ENCODE measurements around the gene PTPRN. TPM values are rescaled to one million over a fixed set of nuclear protein-coding genes. Genes with fewer than 3 reads are reported as not detected.
"Not testable (repeated sequence)": the region's sequence is repeated elsewhere in the genome, so short reads cannot be mapped to it uniquely, and the experiment has no call there.

PTPRN gene
- total and polyA plus RNA-seq, 2 donors (not counting 3 experiments of a cell fraction or from before 2014, with no cell fraction given): not detected

DNA sequence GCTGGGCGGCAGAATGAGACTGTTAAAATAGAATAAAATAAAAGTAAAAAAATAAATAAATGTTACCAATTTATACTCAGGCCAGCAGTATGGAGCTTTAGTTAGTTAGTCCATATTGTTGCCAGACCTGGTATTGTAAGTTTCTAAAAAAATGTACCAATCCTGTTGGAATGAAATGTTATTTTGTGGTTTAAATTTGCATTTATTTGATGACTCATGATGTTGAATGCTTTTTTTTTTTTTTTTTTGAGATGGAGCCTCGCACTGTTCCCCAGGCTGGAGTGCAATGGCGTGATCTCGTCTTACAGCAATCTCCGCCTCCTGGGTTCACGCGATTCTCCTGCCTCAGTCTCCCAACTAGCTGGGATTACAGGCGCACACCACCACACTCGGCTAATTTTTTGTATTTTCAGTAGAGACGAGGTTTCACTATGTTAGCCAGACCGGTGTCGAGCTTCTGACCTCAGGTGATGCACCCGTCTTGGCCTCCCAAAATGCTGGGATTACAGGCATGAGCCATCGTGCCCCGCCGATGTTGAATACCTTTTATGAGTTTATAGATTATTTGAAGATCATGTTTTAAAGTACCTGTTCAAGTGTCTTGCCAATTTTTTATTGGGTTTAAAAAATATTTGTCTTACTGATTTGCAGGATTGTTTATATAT is 5.7 kb upstream of the PTPRN start:
- no peak overlapping the region for H3K27ac ChIP-seq (ENCODE audit: insufficient read depth, low read depth, low read length)
- FAIRE-seq: no peak
- no peaks in the 10 kb centered on the region for H3K79me2 ChIP-seq (ENCODE audit: control insufficient read depth, insufficient read depth, low read length)
- no peak overlapping the region for H3K4me2 ChIP-seq (ENCODE audit: insufficient read depth, low read length)
- H3K9me1 ChIP-seq (replicated peaks; ENCODE audit: control insufficient read depth, extremely low read depth, insufficient read depth, low read length): no peaks in the 10 kb centered on the region
- intact Hi-C loops (cut with micrococcal nuclease) (no loop called here), dilution Hi-C loops (cut with MboI; ENCODE audit: extremely low pct_ligation_motif_present, low sequenced_read_pairs) (no loop called here)
- TF ChIP-seq MYC (IDR thresholded peaks at IDR 0.05; ENCODE audit: low read depth, low read length) (no peak), POLR2AphosphoS5 (IDR thresholded peaks at IDR 0.05; ENCODE audit: insufficient read depth, low read depth, low read length) (no peak), POLR2A (IDR thresholded peaks at IDR 0.05; ENCODE audit: low read depth, low read length) (no peak), FOS (IDR thresholded peaks at IDR 0.05; ENCODE audit: borderline replicate concordance, insufficient read depth, low read length) (no peak), JUN (IDR thresholded peaks at IDR 0.05; ENCODE audit: borderline replicate concordance, insufficient read depth, insufficient read length, low read depth) (no peak), EZH2 (IDR thresholded peaks at IDR 0.05; ENCODE audit: borderline replicate concordance, low read depth, low read length, severe bottlenecking) (no peak), GATA2 (IDR thresholded peaks at IDR 0.05; ENCODE audit: insufficient read depth, insufficient read length, low read depth, low read length) (no peak)
- TF ChIP-seq, protein P1, sequence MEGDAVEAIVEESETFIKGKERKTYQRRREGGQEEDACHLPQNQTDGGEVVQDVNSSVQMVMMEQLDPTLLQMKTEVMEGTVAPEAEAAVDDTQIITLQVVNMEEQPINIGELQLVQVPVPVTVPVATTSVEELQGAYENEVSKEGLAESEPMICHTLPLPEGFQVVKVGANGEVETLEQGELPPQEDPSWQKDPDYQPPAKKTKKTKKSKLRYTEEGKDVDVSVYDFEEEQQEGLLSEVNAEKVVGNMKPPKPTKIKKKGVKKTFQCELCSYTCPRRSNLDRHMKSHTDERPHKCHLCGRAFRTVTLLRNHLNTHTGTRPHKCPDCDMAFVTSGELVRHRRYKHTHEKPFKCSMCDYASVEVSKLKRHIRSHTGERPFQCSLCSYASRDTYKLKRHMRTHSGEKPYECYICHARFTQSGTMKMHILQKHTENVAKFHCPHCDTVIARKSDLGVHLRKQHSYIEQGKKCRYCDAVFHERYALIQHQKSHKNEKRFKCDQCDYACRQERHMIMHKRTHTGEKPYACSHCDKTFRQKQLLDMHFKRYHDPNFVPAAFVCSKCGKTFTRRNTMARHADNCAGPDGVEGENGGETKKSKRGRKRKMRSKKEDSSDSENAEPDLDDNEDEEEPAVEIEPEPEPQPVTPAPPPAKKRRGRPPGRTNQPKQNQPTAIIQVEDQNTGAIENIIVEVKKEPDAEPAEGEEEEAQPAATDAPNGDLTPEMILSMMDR (IDR thresholded peaks at IDR 0.05; ENCODE audit: extremely low read depth in 1 of 2, insufficient read depth in 1 of 2, low read depth in 1 of 2, low read length in 2 of 2): no peak
- TF ChIP-seq, protein P2, sequence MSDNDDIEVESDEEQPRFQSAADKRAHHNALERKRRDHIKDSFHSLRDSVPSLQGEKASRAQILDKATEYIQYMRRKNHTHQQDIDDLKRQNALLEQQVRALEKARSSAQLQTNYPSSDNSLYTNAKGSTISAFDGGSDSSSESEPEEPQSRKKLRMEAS (IDR thresholded peaks at IDR 0.05; ENCODE audit: insufficient read depth, insufficient read length): no peak
- CTCF ChIA-PET: interaction anchor here (0.7 to 2.1 kb wide), 2 partner anchors 20 to 36 kb away, joined by 3 to 5 read pairs; partner anchors contain the start of gene DNAJB2
- no peak overlapping the region for H3K4me3 ChIP-seq (replicated peaks in 1 of 3; ENCODE audit: insufficient read depth in 1 of 3, low read depth in 1 of 3, low read length in 3 of 3)
- no peak overlapping the region for H2AFZ ChIP-seq (ENCODE audit: low read depth, low read length)
- DNase-seq (ENCODE audit: low read depth, low spot score): no peak
- no TSS peak for BruUV-seq (replicated peaks)
- no peaks in the 10 kb centered on the region for H4K20me1 ChIP-seq (replicated peaks; ENCODE audit: control insufficient read depth, extremely low read depth, insufficient read depth, low read length)
- no peaks in the 10 kb centered on the region for H3K36me3 ChIP-seq (ENCODE audit: control insufficient read depth in 2 of 2, extremely low read depth in 1 of 2, insufficient read depth in 2 of 2, low read length in 2 of 2)
- no peaks in the 10 kb centered on the region for H3K9me3 ChIP-seq (replicated peaks; ENCODE audit: control insufficient read depth, insufficient read depth, low read length)
- H3K4me1 ChIP-seq (ENCODE audit: control insufficient read depth, extremely low read depth, insufficient read depth, low read length): no peaks in the 10 kb centered on the region
- POLR2A ChIA-PET: no interaction called here
- H3K9ac ChIP-seq (replicated peaks; ENCODE audit: extremely low read depth, insufficient read depth, low read length): no peak overlapping the region
- peaks cover 0 to 2% of the 10 kb centered on the region in 2 experiments for H3K27me3 ChIP-seq (ENCODE audit: control insufficient read depth in 2 of 2, insufficient read depth in 2 of 2, low read length in 2 of 2)

DNA sequence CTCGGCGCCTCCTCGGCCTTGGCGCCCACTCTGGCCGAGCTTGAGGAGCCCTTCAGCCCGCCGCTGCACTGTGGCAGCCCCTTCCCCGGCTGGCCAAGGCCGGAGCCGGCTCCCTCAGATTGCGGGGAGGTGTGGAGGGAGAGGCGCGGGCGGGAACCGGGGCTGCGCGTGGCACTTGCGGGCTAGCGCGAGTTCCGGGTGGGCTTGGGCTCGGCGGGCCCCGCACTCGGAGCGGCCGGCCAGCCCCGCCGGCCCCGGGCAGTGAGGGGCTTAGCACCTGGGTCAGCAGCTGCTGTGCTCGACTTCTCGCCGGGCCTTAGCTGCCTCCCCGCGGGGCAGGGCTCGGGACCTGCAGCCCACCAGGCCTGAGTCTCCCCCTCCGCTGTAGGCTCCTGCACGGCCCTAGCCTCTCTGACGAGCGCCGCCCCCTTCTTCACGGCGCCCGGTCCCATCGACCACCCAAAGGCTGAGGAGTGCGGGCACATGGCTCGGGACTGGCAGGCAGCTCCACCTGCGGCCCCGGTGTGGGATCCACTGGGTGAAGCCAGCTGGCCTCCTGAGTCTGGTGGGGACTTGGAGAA is 3.6 kb upstream of the PTPRN start:
- H3K9me3 ChIP-seq (replicated peaks; ENCODE audit: control insufficient read depth, insufficient read depth, low read length); H3K4me3 ChIP-seq (replicated peaks in 1 of 3; ENCODE audit: insufficient read depth in 1 of 3, low read depth in 1 of 3, low read length in 3 of 3); H3K27ac ChIP-seq (ENCODE audit: insufficient read depth, low read depth, low read length); FAIRE-seq; dilution Hi-C loops (cut with MboI; ENCODE audit: extremely low pct_ligation_motif_present, low sequenced_read_pairs); DNase-seq (ENCODE audit: low read depth, low spot score); H3K9me1 ChIP-seq (replicated peaks; ENCODE audit: control insufficient read depth, extremely low read depth, insufficient read depth, low read length); H3K36me3 ChIP-seq (ENCODE audit: control insufficient read depth in 2 of 2, extremely low read depth in 1 of 2, insufficient read depth in 2 of 2, low read length in 2 of 2); BruUV-seq (replicated peaks); intact Hi-C loops (cut with micrococcal nuclease); H3K9ac ChIP-seq (replicated peaks; ENCODE audit: extremely low read depth, insufficient read depth, low read length); H4K20me1 ChIP-seq (replicated peaks; ENCODE audit: control insufficient read depth, extremely low read depth, insufficient read depth, low read length); H2AFZ ChIP-seq (ENCODE audit: low read depth, low read length); H3K79me2 ChIP-seq (ENCODE audit: control insufficient read depth, insufficient read depth, low read length); H3K4me1 ChIP-seq (ENCODE audit: control insufficient read depth, extremely low read depth, insufficient read depth, low read length); POLR2A ChIA-PET; H3K4me2 ChIP-seq (ENCODE audit: insufficient read depth, low read length): not testable (repeated sequence)
- CTCF ChIA-PET: interaction anchor here (1.0 kb wide), 1 partner anchor 162 kb away, joined by 3 read pairs; no protein-coding TSS in a partner anchor
- peaks cover 13 to 14% of the 10 kb centered on the region in 2 experiments for H3K27me3 ChIP-seq (ENCODE audit: control insufficient read depth in 2 of 2, insufficient read depth in 2 of 2, low read length in 2 of 2)

All from endothelial cell of umbilical vein (primary cell).